Stomach (tissue), 9 donors: ENCODE measurements around the gene ADARB2. TPM values are rescaled to one million over a fixed set of nuclear protein-coding genes. Genes with fewer than 3 reads are reported as not detected.

Experiments
- DNase-seq, 2 donors: peaks; one replicate each; pipeline versions ENCODE4 v3.0.0 to v3.0.0-alpha.2; 2013 to 2019
- H3K27ac ChIP-seq, 5 donors: fragments of 200-600 bp in 4 of 5; sonication (generic) in 4 of 5; one replicate each; pipeline ENCODE4 v1.5.1; 2013 to 2019; ENCODE audit warnings: mild to moderate bottlenecking in 1 of 5, moderate library complexity in 1 of 5
- H3K27me3 ChIP-seq, 3 donors: fragments of 200-600 bp; sonication (generic); one replicate each; pipeline ENCODE4 v1.5.1; 2017 to 2019; ENCODE audit warnings: mixed run types in 1 of 3
- H3K36me3 ChIP-seq, 4 donors: fragments of 200-600 bp; sonication (generic); 1 replicate in 3 of 4; 2 replicates in 1 of 4; pipeline ENCODE4 v1.5.1; 2016 to 2019
- H3K4me1 ChIP-seq, 4 donors: fragments of 200-600 bp; sonication (generic); one replicate each; pipeline ENCODE4 v1.5.1; 2016 to 2019
- H3K4me3 ChIP-seq, 4 donors: fragments of 200-600 bp; sonication (generic) in 3 of 4; one replicate each; pipeline ENCODE4 v1.5.1; 2016 to 2019; ENCODE audit warnings: mild to moderate bottlenecking in 1 of 4
- H3K9me3 ChIP-seq, 4 donors: fragments of 200-600 bp; sonication (generic); one replicate each; pipeline ENCODE4 v1.5.1; 2016 to 2019
- EP300 ChIP-seq: sonication (generic); formaldehyde crosslinking; IDR thresholded peaks from one replicate; pipeline ENCODE4 v1.6.1; 2017; ENCODE audit warnings: antibody characterized with exemption
- POLR2A ChIP-seq, 4 donors: fragments of 450-650 bp; IDR thresholded peaks; one replicate each; pipeline ENCODE4 v1.6.1; 2016; ENCODE audit warnings: antibody characterized with exemption in 4 of 4, control low read depth in 2 of 4, mild to moderate bottlenecking in 1 of 4, moderate library complexity in 1 of 4
- POLR2AphosphoS5 ChIP-seq, 3 donors: sonication (generic); formaldehyde crosslinking; IDR thresholded peaks; one replicate each; pipeline ENCODE4 v1.6.1; 2016; ENCODE audit warnings: antibody characterized with exemption in 3 of 3
- WGBS, 5 donors: extraction: QIAGEN DNeasy Blood & Tissue Kit in 3 of 5; methylation state at CpG; one replicate each; pipeline versions ENCODE4 v1.1.5 to v1.1.7; 2013 to 2018; 5-methylcytosine and 5-hydroxymethylcytosine counted together
- intact Hi-C: fragments of 100-400 bp; cut with DNase I; formaldehyde crosslinking; loops from one replicate; pipeline ENCODE4 v1.15.1; 2023; ENCODE audit warnings: low total_unique reads
- polyA plus RNA-seq, 3 donors: library from polyadenylated mRNA; stranded (reverse); fragments of 200-250 nt; gene quantifications; one replicate each; pipeline ENCODE4 v1.2.3, GENCODE V29; 2013
- total RNA-seq, 5 donors: library from RNA; depleted of rRNA; stranded (reverse); fragments of >200 nt; gene quantifications; one replicate each; pipeline versions ENCODE4 v1.1.0 to v1.2.3, GENCODE V29; 2014 to 2016
- TF ChIP-seq, protein P1 (sequence below), 7 experiments: fragments of 450-650 bp in 4 of 7; fragments of 200-600 bp in 3 of 7; sonication (generic) in 3 of 7; IDR thresholded peaks; one replicate each; pipeline ENCODE4 v1.5.1; 2016 to 2019; ENCODE audit warnings: antibody characterized with exemption in 7 of 7, control low read depth in 2 of 7, mild to moderate bottlenecking in 1 of 7
- donor health status: healthy with polysubstance abuse.
- donor health status: Bipolar disorder and iron deficiency.
- donor health status: healthy.

Gene ADARB2
- total and polyA plus RNA-seq, 8 donors = 0.55 to 4.1 (median 1.4) TPM; not detected in 1

GRCh38 chr10:1232164-1232911 is 505.0 kb downstream of the ADARB2 start:
- 94 to 97% (median 95%) methylated on average over 9 of the region's 9 CpGs for WGBS, 5 donors
- TF ChIP-seq EP300 (no peak), POLR2AphosphoS5 (IDR thresholded peaks at IDR 0.05) (no peak), POLR2A (IDR thresholded peaks at IDR 0.05) (no peak)
- TF ChIP-seq, protein P1, sequence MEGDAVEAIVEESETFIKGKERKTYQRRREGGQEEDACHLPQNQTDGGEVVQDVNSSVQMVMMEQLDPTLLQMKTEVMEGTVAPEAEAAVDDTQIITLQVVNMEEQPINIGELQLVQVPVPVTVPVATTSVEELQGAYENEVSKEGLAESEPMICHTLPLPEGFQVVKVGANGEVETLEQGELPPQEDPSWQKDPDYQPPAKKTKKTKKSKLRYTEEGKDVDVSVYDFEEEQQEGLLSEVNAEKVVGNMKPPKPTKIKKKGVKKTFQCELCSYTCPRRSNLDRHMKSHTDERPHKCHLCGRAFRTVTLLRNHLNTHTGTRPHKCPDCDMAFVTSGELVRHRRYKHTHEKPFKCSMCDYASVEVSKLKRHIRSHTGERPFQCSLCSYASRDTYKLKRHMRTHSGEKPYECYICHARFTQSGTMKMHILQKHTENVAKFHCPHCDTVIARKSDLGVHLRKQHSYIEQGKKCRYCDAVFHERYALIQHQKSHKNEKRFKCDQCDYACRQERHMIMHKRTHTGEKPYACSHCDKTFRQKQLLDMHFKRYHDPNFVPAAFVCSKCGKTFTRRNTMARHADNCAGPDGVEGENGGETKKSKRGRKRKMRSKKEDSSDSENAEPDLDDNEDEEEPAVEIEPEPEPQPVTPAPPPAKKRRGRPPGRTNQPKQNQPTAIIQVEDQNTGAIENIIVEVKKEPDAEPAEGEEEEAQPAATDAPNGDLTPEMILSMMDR (IDR thresholded peaks at IDR 0.05) = no peak
- intact Hi-C loops = no loop called here

DNA sequence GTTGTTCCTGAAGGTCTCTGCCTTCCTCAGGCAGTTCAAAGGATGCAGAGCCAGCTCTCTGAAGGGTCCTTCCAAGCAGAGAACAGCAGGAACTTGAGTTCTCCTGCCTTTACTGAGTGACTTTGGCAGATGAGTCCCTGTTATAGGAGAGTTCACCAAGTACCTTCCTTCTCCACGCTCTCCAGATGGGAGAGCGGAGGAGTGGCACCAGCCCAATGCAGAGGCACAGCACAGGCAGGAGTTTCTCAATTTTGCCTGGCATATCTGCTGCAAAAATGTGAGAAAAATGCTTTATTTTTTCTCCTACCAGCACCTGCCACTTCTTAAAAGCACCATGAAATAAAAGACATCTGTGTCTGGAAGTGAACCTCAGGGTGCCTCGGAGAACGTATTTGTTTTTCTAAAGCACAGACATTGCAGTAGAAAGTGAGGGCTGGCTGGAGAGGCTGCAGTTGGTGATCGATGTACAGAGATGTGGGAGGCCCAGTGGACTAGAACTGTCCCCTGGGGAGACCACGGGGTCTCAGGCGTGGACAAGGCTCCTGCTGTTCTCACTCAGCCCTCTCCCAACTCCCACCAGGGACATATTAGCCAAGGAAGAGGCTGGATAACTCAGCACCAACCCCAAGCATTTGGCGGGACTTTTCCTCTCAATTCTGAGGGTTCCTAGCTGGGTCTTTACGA is 506.6 kb downstream of the ADARB2 start:
- Histone ChIP-seq H3K36me3 (peaks cover 0 to 3% (median 0%) of the 10 kb centered on the region in 4 donors), H3K4me1 (no peaks in the 10 kb centered on the region), H3K9me3 (no peaks in the 10 kb centered on the region), H3K4me3 (no peak overlapping the region), H3K27me3 (no peaks in the 10 kb centered on the region), H3K27ac (no peak overlapping the region)
- DNase-seq = no peak
- no peak for TF ChIP-seq POLR2A (IDR thresholded peaks at IDR 0.05)
- TF ChIP-seq POLR2AphosphoS5 (IDR thresholded peaks at IDR 0.05) = no peak
- TF ChIP-seq, protein P1 (IDR thresholded peaks at IDR 0.05) = no peak
- no peak for TF ChIP-seq EP300
- whole genome bisulfite sequencing, 5 donors = 64 to 78% (median 74%) methylated on average over 9 of the region's 9 CpGs
- intact Hi-C loops = no loop called here

More at GRCh38 chr10:1232164-1232911, 505.0 kb downstream of the ADARB2 start:
- Histone ChIP-seq H3K9me3 (no peaks in the 10 kb centered on the region), H3K27ac (no peak overlapping the region), H3K36me3 (peaks cover 0 to 3% (median 0%) of the 10 kb centered on the region in 4 donors), H3K4me1 (no peaks in the 10 kb centered on the region), H3K27me3 (no peaks in the 10 kb centered on the region), H3K4me3 (no peak overlapping the region)
- DNase-seq = no peak

GRCh38 chr10:1230138-1230537 is 507.2 kb downstream of the ADARB2 start:
- Histone ChIP-seq H3K27me3 (no peaks in the 10 kb centered on the region), H3K4me3 (no peak overlapping the region), H3K27ac (no peak overlapping the region), H3K9me3 (no peaks in the 10 kb centered on the region), H3K4me1 (no peaks in the 10 kb centered on the region), H3K36me3 (peaks cover 0 to 3% (median 0%) of the 10 kb centered on the region in 4 donors)
- no peak for TF ChIP-seq POLR2A (IDR thresholded peaks at IDR 0.05)
- TF ChIP-seq EP300 = no peak
- TF ChIP-seq, protein P1 (IDR thresholded peaks at IDR 0.05) = no peak
- TF ChIP-seq POLR2AphosphoS5 (IDR thresholded peaks at IDR 0.05) = no peak
- intact Hi-C loops = no loop called here
- 63 to 88% (median 77%) methylated on average over 5 to 8 of the region's 8 CpGs for WGBS, 5 donors
- no peak for DNase-seq

DNA sequence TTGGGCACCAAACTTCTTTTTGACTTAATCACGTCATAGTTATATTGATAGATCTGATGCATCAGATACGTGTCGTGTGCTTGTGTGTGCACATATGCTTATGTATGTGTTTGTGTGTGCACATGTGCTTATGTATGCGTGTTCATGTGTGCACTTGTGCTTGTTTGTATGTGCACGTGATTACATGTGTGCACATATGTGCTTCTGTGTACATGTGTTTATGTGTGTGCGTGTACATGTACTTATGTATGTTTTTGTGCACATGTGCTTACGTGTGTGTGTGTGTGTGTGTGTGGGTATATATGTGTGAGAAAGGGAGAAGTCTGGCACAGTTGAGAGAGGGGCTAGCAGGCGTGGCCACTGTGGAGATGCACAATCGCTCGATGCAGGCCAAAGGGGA is 507.8 kb downstream of the ADARB2 start:
- intact Hi-C loops = no loop called here
- TF ChIP-seq EP300 = no peak
- TF ChIP-seq, protein P1 (IDR thresholded peaks at IDR 0.05) = no peak
- Histone ChIP-seq H3K4me1 (no peaks in the 10 kb centered on the region), H3K9me3 (no peaks in the 10 kb centered on the region), H3K36me3 (peaks cover 0 to 3% (median 0%) of the 10 kb centered on the region in 4 donors), H3K27me3 (no peaks in the 10 kb centered on the region), H3K27ac (no peak overlapping the region), H3K4me3 (no peak overlapping the region)
- WGBS, 5 donors = 86 to 95% (median 92%) methylated on average over 10 of the region's 10 CpGs
- DNase-seq = no peak
